ENCODE results near the gene AQP1.

The AQP1 gene

DNA sequence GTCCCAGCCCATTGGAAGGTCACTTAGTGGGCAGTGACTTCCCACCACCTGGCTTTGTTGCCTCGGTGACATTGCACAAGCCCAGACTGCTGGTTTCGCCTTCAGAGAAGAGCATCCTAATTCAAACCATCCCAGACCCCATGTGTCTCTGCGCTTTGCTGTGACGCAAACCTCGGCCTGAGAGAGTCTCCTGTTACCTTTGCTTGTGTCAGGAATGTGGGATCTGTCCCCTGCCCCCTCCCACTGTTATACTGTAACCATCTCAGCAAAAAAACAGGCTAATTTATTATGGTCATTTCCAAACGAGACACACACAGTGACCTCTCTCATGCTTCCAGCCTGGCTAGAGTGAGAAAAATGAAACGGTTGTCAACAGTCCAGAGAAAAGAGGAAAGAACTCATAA is 25.0 kb upstream of the AQP1 start:
- no peak for DNase-seq

DNA sequence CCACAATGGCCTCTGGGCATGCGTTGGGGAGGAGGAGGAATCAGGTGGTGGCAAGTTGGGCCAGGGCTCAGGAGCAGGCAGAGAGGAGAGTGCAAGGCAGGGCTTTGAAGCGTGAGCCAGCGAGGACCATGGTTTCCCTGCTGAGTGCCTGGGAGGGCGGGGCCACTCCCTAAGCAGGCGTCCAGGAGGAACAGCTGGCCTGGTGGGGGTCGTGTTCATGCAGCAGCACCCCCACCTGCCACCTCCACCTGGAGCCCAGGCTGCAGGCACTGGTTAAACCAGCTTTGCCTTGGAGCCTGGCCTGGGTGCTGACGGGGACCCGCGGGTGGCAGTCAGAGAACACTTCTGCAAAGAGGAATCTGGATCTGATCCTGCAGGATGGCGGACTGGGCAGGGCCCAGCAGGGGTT is 24.2 kb upstream of the AQP1 start:
- DNase-seq = no peak

DNA sequence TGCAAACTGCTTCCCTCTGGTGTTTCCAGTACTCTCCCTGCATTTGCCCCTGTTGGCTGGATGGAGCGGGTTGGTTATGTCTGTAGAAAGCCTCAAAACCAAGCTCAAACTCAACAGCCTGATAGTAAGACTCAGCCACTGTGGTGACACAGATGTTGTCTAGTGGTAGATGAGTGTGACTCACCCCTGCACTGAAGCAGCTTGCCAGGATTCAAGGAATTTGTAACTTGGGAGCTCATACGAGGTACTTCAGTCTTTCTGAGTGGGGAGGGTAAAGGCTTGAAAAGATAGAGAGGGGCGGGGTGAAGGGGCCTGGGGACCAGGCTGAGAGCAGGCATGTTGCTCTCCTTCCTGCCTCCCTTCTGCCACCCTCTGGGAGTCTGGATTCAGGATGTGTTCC is 22.9 kb upstream of the AQP1 start:
- no peak for DNase-seq

DNA sequence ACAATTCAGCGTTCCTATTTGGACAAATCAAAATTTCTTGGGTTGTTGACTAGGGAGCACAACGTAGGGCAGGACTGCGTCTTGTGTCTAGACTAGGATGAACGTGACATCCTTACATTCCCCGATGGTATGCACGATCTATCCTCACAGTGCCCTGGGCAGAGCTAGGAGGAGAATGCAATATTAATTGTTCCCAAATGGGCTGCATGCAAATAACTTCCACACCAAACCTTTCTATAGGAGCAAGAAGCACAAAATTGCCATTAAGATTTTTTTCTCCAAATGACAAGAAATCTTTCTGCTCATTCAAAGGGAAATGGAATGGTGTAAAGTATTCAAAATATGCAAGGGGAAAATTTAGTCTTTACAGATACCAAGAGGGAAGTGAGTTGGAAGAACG is 21.4 kb upstream of the AQP1 start:
- no peak for DNase-seq

DNA sequence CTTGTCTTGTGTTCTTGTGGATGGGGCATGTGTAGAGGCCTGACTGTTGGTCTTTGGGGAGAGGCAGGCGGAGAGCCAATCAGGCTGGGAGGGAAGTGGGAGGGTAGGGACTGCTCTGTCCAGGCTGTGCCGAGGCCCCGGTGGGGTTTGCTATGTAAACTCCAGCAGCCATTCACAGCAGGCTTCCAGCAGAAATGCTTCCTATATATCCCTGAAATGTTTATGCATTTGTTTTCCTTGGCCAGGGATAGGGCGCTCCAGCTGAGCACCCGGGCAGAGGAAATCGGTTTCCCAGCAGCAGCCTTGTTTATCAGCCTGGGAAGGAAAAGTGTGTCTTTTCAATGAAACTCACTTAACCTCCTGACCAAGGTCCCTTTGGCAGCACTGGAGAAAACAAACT is 18.3 kb upstream of the AQP1 start:
- peak in 1 of 2 experiments; percentile 37 for DNase-seq

DNA sequence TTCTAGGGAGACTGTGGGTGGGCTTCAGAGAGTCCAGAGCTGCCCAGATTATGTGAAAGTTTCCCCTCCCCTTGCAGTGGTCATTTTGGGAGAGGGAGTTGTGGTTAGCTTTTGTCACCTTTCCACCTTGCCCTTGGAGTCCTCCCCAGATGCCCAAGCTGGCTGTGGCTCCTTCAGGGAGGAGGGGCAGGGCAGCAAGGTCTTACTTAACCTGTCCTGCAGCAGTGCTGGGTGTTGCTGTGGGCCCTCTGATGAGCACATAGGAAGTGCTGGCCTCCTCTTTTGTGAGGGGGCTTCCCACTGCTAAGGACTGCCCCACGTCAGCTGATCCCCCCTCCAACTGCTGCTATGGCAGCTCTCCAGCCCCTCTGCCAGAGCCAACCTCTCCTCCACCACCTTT is 17.6 kb upstream of the AQP1 start:
- no peak for DNase-seq

DNA sequence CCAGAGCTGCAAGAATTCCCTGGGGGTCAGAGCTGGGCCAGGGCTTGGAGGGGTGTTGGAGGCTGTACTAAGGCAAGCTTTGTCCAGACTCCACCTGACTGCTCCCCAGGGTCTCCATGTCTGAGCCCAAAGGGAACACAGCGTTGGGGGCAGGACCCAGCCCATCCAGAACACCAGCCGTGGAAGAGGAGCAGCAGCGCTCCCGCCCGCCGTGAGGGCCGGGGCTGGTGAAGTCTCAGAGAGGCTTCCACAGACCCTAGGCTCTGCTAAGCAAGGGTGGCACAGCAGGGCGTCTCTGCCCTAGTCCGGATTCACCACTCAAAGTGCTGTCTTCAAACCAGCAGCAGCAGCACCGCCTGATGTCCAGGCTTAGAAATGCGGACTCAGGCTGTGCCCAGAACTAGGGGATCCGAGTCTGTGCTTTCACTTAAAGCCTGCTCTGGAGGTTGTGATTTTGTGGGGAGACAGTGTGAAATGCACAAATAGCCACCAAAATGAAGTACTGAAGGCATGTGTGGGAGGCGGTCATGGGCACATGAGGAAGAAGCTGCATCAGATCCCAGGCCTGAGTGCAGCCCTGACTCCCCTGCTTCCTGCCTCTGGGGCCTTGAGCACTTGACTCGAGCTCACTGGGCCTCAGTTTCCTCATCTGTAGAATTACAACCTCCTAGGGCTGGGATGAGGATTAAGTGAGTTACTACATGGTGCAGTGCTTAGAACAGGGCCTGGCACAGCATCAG is 16.6 kb upstream of the AQP1 start:
- DNase-seq = no peak

DNA sequence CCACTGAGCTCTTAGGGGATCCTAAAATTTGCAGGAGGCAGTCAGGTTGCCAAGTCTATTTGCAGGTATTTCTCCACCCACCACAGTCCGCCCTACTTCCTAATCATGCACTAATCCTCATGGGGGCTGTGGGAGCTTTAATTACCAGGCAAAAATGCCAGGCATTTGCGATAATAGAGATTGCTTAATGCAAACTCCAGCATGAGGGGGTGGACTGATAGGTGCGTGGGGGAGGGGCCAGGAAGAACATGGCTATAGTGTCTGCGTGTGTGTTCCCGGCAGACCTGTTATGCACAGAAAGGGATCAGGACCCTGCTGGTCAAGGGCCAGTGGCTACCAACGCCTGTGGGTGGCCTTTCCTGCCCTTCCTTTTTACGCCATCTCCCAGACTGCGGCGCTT is 15.6 kb upstream of the AQP1 start:
- DNase-seq = no peak

DNA sequence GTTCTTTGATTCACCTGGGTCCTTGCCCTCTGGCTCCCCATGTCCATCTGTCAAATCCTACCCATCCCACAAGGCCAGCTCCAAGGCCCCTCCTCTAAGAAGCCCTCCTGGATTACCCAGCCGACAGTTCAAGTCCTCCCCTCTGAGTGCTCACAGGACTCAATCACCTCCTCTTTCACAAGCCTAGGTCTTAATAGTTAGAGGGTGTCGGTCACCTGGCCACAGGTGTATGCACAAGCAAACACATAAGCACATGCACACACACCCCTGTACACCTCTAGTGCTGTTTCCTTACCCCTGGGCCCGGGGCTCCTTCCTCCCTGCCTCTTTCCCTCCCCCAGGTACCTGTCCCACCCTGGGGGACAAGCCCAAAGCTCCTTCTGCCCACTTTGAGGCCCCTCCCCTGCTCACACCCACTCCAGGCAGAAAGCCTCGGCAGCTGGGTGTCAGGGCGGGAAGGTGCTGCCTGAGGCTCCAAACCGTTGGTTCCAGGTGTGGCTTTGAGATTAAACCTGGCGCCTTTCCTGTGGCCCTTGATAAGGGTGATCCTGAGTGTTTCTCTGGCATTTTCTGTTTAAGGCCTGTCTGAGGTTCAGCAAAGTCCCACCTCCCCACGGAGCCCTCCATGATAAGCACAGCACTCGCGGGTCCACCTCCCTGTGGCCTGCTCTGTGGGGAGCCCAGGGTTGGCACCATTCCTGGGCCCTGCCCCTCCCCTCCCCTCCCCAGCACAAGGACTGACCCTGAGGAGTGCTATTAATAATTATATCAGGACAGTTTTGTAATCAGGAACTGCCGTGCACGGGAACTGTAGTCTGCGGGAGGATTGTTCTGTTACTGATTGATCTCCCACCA is 14.6 kb upstream of the AQP1 start:
- DNase-seq = no peak

DNA sequence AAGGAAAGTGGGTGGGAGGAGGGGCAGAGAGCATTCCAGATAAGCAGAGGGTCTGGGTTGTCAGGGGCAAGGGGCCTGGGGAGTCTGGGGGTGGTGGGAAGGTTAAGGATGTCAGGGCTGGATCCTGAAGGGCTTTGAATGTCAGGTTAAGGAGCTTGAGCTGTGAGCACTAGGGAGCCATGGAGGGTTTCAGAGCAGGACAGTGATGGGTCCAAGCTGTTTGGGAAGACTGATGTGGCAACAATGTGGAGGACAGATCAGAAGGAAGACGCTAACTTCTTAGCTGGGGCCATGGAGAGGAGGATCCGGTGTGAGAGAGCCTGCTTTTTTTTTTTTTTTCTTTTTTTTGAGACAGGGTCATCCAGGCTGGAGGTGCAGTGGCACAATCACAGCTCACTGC is 13.9 kb upstream of the AQP1 start:
- no peak for DNase-seq

DNA sequence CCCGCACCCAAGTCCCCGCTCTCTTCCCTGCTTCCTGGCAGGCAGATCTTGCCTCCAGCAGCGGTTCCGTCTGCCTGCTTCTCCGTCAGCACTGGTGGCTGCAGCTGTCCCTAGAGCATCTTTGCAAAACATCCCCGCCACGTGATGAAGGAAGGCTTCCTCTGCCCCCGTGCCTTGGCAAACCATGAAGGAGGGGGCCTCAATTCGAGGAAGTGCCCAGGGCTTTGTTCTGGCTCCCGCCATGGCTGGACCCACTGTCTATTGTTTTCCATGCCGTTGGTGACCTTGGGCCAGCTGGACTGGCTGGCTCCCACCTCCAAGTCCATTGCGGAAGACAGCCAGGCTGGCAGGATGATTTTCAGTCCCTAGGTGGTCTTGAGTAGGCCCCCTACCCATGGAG is 13.2 kb upstream of the AQP1 start:
- no peak for DNase-seq

DNA sequence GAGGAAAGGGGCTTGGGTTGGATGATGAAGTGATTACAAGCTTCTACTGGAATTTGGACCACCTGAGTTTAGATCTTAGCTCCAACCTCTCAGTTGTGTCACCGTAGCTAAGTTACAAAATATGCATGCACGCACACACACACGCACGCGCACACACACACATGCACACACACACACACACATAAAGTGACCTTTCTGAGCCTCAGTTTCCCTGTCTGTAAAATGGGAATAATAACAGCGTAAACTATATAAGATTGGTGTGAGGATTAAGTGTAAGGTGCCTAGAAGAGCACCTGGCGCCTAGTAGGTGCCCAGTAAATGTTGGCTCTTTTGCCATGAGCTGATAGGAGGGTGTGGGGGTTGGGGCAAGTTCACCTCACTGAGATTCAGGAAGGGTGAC is 12.6 kb upstream of the AQP1 start:
- no peak for DNase-seq

DNA sequence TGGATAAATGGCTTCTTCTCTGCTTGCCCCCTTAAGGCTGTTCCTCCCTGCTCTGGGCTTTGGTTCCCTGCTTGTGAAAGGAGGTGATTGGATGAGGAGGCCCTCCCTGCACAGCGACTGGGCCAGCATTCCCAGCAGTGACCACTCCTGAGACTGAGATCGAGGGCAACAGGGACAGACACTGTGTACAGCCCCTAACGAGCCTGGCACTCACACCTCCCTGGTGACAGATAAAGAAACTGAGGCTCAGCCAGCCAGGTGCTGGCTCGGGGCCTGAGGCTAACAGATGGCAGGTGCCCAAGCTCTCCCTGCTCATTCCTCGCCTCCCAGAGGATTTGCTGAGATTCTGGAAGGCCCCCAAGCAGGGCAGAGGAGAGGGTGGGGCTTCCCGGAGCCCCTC is 12.0 kb upstream of the AQP1 start:
- DNase-seq = no peak

DNA sequence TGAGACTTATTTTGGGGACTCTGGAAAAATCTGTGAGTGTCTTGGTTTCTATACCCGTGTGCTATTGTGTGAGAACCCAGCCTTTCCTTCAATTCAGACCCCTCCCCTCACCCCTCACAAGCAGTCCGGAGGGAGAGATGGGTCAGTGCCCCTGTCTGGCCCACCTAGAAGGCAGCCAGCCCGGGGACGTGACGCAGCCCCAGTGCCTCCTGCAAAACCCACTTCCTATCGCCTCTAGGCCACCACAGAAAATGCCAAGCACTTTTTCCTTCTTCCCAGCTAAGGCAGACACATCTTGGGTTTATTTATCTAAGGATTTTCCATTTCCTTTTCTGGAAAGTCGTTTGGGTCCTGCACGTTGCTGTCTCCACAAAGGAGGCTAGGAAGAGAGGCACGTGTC is 11.6 kb upstream of the AQP1 start:
- DNase-seq = no peak

DNA sequence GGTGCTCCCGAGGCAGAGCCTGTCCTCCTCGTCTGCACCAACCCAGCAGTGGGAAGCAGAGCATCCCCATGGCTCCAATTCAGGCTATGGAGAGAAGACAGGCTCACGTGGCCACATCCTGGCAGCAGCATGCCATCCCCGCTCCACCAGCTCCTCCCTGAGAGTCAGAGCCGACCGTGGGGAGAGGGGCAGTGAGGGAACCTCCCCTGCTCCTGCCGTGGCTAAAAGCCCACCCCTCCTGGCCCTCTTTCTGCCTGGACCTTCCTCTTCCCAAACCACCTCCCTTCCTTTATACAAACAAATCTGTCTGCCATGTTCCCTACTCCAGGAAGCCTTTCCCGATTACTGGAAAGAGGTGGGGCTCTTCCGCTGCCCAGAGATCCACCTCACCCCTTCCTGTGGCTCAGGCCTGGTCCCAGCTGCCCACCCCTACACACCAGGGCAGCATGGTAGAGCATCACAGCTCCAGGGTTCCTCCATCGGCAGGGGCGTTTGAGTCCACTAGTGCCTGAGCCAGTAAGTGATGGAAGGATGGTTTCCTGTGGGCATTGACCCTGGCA is 10.8 kb upstream of the AQP1 start:
- DNase-seq = no peak

DNA sequence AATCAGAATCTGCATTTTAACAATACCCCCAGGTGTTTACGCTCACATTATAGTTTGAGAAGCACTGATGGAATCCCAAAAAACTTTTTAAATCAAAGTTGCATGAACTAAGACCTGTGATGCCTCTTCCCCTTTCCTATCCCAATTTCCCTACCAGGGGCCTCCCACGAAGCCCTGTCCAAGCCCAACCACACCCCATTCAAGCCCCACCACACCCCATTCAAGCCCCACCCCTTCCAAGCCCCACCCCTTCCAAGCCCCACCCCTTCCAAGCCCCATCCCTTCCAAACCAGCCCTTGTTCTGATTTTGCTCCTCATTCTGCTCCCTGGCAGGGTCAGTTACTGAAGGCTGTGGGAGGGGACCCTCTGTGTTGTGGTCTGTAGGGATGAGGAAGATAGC is 9.8 kb upstream of the AQP1 start:
- DNase-seq = no peak

DNA sequence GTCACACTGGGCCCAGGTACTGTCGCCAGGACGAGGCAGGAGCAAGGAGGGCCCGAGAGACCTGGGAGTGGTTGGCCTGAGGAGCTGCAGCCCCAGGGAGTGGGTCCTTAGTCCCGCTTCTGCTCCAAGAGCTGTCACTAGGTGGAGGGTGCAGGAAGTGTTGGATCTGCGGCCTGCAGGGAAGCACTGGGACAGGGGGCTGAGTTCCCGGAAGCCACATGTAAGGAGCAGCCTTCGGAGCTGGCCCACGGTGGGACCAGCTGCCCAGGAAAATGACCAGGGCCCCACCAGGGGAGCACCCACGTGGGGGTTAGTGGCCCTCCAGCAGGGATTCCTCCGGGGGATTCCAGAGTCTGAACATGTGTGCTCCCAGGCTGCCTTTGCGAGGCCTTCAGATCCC is 9.2 kb upstream of the AQP1 start:
- DNase-seq = no peak

DNA sequence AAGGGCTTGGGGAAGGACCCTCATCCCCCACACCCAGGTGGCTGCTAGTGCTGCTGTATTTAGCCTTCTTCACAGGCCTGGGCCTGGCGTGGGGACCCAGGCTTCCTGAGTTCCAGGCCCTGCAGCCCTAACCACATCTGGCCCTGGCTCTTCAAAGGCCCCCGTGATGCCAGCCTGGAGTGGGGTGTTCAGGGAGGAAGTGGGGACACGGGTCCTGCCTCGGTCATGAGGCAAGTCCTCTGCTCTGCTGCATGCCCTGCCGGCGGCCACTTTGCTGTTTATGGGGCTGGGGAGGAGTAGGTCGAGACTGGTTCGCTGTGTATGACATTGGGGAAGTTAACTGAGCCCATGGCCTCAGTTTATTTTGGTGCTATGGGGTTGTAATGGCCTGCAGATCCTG is 8.5 kb upstream of the AQP1 start:
- no peak for DNase-seq

DNA sequence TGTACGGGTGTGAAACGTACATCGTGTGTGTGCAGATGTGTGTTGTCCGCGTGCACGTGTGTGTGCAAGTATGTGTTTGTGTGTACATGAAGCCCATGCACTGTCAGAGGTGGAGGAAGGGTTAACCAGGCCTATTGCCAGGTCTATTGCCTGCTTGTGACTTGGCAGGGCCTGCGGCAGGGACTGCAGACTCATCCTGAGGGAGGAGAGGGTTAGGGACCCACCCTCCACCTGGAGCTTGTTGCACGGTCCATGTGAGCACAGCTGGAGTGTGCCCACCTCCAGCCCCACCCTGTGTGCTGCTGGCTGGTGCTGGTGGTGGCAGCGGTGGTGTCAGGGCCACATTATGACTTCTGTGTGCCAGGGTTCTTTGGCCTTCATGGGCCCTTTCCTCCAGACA is 7.1 kb upstream of the AQP1 start:
- no peak for DNase-seq

DNA sequence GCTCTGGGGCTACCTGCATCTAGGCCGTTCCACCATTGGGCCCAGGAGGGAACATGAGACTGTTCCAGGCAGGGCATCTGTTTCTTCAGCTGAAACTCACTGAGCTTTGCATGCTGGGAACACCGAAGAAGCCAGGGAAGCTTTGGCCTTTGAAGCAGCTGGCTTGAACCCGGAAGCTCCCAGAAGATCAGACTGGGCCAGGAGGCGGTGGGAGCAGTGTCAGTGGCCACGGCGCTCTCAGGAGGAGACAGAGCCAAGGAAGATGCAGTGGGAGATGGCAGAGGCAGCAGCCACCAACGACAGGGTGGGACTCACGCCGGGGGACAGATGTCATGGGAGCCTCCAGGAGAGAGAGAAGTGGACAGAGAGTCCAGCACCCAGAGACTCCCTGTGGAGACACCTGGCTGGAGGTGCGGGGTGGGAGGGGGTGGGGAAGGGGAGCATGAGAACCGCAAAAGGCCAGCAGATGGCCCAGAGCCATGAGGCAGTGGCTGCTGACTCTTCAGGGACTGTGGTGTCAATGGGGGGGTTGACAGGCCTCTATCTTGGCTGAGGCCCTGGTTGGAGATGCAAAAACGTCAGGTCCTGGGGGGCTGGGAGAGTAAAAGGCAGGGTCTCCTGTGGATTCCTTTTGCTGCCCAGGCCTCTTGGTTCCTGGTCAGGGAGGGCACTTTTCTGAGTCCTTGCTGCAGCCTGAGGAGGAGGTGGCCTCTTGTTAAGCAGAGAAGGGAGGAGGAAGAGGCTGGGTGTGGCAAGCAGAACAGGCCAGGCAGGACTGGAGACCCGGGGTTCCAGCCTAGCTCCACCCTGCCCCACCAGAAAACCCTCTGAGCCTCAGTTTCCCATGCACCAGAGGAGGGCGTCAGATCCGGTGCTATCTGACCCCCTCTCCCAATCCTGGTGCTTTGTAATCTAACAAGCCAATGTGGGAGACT is 6.3 kb upstream of the AQP1 start:
- DNase-seq = no peak

DNA sequence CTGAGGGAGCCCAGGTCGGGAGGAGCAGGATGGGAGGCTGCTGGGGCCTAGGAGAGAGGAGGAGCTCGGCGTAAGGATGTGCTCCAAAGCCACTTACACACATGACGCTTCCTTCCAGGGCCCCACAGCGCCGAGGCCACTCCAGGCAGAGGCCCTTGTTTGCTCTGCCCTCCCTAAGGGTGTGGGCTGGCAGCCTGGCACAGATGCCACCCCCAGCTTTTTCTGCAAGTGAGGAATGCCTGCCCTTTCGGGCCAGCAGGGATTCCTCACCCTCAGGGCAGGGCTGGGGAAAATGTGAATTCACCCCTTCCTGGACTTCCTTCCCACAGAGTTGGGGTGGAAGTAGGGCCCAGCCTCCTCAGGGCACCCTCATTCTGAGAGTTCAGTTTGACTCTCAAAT is 5.6 kb upstream of the AQP1 start:
- DNase-seq = no peak

DNA sequence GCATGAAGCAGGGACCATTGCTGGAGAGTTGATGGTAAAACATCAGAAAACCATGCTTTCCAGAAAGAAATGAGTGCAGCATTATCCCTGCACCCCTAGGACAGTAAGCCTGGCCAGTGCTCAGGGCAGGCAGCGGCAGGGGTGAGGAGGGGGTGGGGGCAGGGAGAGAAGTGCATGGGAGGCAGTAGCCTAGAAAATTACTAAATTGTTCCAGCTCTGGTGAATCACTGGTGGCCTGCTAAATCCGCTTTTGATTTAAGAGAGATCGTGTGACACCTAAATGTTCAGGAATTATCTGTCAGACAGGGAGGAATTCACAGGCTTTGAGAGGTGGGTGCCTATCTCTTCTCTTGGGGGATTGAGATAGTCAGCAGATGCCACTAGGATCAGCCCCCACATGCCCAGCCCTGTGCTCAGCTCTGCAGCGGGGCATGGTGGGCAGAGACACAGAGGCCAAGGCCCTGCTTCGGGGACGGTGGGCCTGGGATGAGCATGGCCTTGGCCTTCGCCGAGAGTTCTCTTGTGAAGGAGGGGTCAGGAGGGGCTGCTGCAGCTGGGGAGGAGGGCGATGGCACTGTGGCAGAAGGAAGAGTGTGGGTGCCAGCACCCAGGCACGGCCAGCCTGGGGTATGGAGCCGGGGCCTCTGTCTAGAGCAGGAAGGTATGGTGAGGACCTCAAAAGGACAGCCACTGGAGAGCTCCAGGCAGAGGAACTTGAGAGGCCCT is 5.0 kb upstream of the AQP1 start:
- no peak for DNase-seq

Measured in NCI-H2081 (cell line).